ENCODE results near the gene SULT1B1. TPM values are rescaled to one million over a fixed set of nuclear protein-coding genes. Genes with fewer than 3 reads are reported as not detected.
A peak's percentile ranks its signal among the peaks of the same experiment; 100 is the strongest.

Gene SULT1B1
- total RNA-seq, 4 donors from 2014 or later, result 0.10 to 0.30 (median 0.18) TPM

- TF ChIP-seq, protein P1, sequence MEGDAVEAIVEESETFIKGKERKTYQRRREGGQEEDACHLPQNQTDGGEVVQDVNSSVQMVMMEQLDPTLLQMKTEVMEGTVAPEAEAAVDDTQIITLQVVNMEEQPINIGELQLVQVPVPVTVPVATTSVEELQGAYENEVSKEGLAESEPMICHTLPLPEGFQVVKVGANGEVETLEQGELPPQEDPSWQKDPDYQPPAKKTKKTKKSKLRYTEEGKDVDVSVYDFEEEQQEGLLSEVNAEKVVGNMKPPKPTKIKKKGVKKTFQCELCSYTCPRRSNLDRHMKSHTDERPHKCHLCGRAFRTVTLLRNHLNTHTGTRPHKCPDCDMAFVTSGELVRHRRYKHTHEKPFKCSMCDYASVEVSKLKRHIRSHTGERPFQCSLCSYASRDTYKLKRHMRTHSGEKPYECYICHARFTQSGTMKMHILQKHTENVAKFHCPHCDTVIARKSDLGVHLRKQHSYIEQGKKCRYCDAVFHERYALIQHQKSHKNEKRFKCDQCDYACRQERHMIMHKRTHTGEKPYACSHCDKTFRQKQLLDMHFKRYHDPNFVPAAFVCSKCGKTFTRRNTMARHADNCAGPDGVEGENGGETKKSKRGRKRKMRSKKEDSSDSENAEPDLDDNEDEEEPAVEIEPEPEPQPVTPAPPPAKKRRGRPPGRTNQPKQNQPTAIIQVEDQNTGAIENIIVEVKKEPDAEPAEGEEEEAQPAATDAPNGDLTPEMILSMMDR (IDR thresholded peaks at IDR 0.05), result no peak
- no peak for TF ChIP-seq POLR2A (IDR thresholded peaks at IDR 0.05)
- no peak overlapping the region for H3K4me3 ChIP-seq (ENCODE audit: low read depth, poor library complexity, severe bottlenecking)
- WGBS, 2 donors, result 49 to 56% methylated on average over 4 of the region's 4 CpGs
- intact Hi-C loops (cut with DNase I; ENCODE audit: low total_unique reads), result no loop called here
- DNase-seq (ENCODE audit: low spot score in 2 of 2), result no peak
Measured at GRCh38 chr4:69718396-69719271, 41.8 kb downstream of the SULT1B1 start.

DNA sequence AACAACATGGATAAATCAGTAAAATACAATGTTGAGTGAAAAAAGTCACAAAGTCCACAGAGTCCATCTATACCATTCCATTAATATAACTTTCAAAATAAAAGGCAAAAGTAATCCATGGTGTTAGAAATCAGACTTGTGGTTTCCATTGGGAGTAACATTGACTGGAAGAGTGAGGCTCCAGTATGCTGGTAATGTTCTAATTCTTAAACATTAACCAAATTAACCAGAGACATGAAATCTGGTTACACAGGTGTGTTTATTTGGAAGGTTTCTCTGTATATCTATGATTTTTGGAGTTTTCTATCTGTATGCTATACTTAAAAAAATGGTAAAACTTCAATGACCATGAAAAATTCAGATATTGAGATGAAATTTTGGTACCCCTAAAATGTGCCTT, 42.6 kb downstream of the SULT1B1 start:
- DNase-seq (ENCODE audit: low spot score in 2 of 2), result no peak
- intact Hi-C loops (cut with DNase I; ENCODE audit: low total_unique reads), result no loop called here
- H3K4me3 ChIP-seq (ENCODE audit: low read depth, poor library complexity, severe bottlenecking), result no peak overlapping the region
- no peak for TF ChIP-seq POLR2A (IDR thresholded peaks at IDR 0.05)
- TF ChIP-seq, protein P1 (IDR thresholded peaks at IDR 0.05), result no peak

GRCh38 chr4:69716654-69717053, 43.8 kb downstream of the SULT1B1 start:
- 91 to 96% methylated on average over 2 of the region's 2 CpGs for WGBS, 2 donors
- DNase-seq (ENCODE audit: low spot score in 2 of 2), result no peak
- TF ChIP-seq, protein P1 (IDR thresholded peaks at IDR 0.05), result no peak
- TF ChIP-seq POLR2A (IDR thresholded peaks at IDR 0.05), result no peak
- intact Hi-C loops (cut with DNase I; ENCODE audit: low total_unique reads), result no loop called here
- no peak overlapping the region for H3K4me3 ChIP-seq (ENCODE audit: low read depth, poor library complexity, severe bottlenecking)

DNA sequence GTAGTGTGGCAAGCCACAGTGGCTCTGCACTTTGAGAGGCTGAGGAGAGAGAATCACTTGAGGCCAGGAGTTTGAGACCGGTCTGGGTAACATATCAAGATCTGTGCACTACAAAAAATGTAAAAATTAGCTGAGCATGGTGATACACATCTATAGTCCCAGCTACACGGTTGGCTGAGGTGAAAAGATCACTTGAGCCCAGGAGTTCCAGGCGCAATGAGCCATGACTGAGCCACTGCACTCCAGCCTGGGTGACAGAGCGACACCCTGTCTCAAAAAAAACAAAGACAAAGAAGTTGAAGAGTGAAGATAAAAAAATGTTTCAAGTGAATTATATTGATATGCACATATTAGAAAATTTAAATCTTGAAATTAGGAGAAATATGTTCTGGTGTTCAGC, 46.3 kb downstream of the SULT1B1 start:
- TF ChIP-seq, protein P1 (IDR thresholded peaks at IDR 0.05), result no peak
- no peak for TF ChIP-seq POLR2A (IDR thresholded peaks at IDR 0.05)
- no peak overlapping the region for H3K4me3 ChIP-seq (ENCODE audit: low read depth, poor library complexity, severe bottlenecking)
- intact Hi-C loops (cut with DNase I; ENCODE audit: low total_unique reads), result no loop called here
- WGBS, 2 donors, result 64 to 74% methylated on average over 3 to 4 of the region's 4 CpGs
- no peak for DNase-seq (ENCODE audit: low spot score in 2 of 2)

GRCh38 chr4:69713593-69713992, 46.8 kb downstream of the SULT1B1 start:
- DNase-seq (ENCODE audit: low spot score in 2 of 2), result peak in 1 of 2 donors; percentile 49
- intact Hi-C loops (cut with DNase I; ENCODE audit: low total_unique reads), result no loop called here
- 79 to 94% methylated on average over 2 of the region's 2 CpGs for WGBS, 2 donors
- H3K4me3 ChIP-seq (ENCODE audit: low read depth, poor library complexity, severe bottlenecking), result no peak overlapping the region
- no peak for TF ChIP-seq POLR2A (IDR thresholded peaks at IDR 0.05)
- TF ChIP-seq, protein P1 (IDR thresholded peaks at IDR 0.05), result no peak
